K562 (cell line): ENCODE measurements around the gene CHCHD1. TPM values are rescaled to one million over a fixed set of nuclear protein-coding genes. Genes with fewer than 3 reads are reported as not detected.

ENCODE experiments used
- ATAC-seq: fragments of 200-7000 bp; cut with Tn5 transposase; 3 replicates; pipeline ENCODE4 v1.9.1; 2020; ENCODE audit warnings: moderate library complexity
- BruUV-seq: library from RNA; stranded (reverse); fragments of 400-500 nt; replicated peaks from 2 replicates; lab custom pipeline; 2021; lab: Mats Ljungman, UMichigan
- CTCF ChIA-PET: fragments of 300-600 bp; formaldehyde crosslinking; extraction: SDS; loops from one replicate; lab custom pipeline; 2021; ENCODE audit warnings: low intra/inter-chr PET ratio; lab: Yijun Ruan, JAX
- POLR2A ChIA-PET: fragments of 300-600, 350-650 bp; sonication (Branson Sonifier 250); formaldehyde crosslinking; extraction: SDS; loops from one replicate; lab custom pipeline; 2021; ENCODE audit warnings: antibody characterized with exemption, inconsistent platforms; lab: Yijun Ruan, JAX
- DNase-seq, 4 experiments: peaks; one replicate each; pipeline versions ENCODE4 v3.0.0 to v3.0.0-alpha.2; 2011 to 2018; ENCODE audit warnings: low spot score in 3 of 4, mixed read lengths in 3 of 4; ENCODE audit errors: extremely low read depth in 1 of 4
- FAIRE-seq: peaks from 2 replicates; lab custom pipeline; 2011; peaks lifted over from hg19 to GRCh38; lab: Jason Lieb, UNC
- H2AFZ ChIP-seq: 2 replicates; pipeline ENCODE4 v1.6.0; 2011; ENCODE audit warnings: low read depth, low read length, control low read depth, inconsistent platforms
- H3K27ac ChIP-seq: fragments of 200-600 bp; 3 replicates; pipeline ENCODE4 v1.8.0; 2011; ENCODE audit warnings: low read depth, mild to moderate bottlenecking, control low read depth, inconsistent platforms, low read length, moderate library complexity, mixed read lengths; ENCODE audit errors: extremely low read depth
- H3K27me3 ChIP-seq, 2 experiments: fragments of 300-600 bp in 1 of 2; 2 replicates in 1 of 2; 3 replicates in 1 of 2; pipeline versions ENCODE4 v1.6.0 to v1.8.0; 2011; ENCODE audit warnings: inconsistent platforms in 2 of 2, low read length in 2 of 2, mild to moderate bottlenecking in 1 of 2, mixed read lengths in 1 of 2, moderate library complexity in 1 of 2; ENCODE audit not compliant: control insufficient read depth in 2 of 2, insufficient read depth in 2 of 2
- H3K36me3 ChIP-seq: fragments of 300-600 bp; 3 replicates; pipeline ENCODE4 v1.8.0; 2011; ENCODE audit warnings: mild to moderate bottlenecking, low read length, inconsistent platforms; ENCODE audit not compliant: control insufficient read depth, insufficient read depth
- H3K4me1 ChIP-seq, 2 experiments: fragments of 200-600 bp in 1 of 2; replicated peaks in 1 of 2; 2 replicates in 1 of 2; 3 replicates in 1 of 2; pipeline versions ENCODE4 v1.5.1 to v1.8.0; 2011; ENCODE audit warnings: inconsistent platforms in 2 of 2, low read length in 2 of 2, mild to moderate bottlenecking in 1 of 2, mixed read lengths in 1 of 2, moderate library complexity in 1 of 2; ENCODE audit not compliant: control insufficient read depth in 2 of 2, insufficient read depth in 2 of 2
- H3K4me2 ChIP-seq: 2 replicates; pipeline ENCODE4 v1.6.1; 2011; ENCODE audit warnings: low read length, control low read depth, inconsistent platforms, mixed read lengths; ENCODE audit not compliant: insufficient read depth
- H3K4me3 ChIP-seq: fragments of 200-600 bp; sonication (generic), shearing (Covaris generic); 2 replicates; pipeline ENCODE4 v1.5.1; 2016; ENCODE audit warnings: control low read depth, inconsistent platforms
- H3K79me2 ChIP-seq: fragments of 200-600 bp; 3 replicates; pipeline ENCODE4 v1.8.0; 2011; ENCODE audit warnings: low read length, inconsistent platforms; ENCODE audit not compliant: control insufficient read depth, insufficient read depth
- H3K9ac ChIP-seq, 2 experiments: 2 replicates each; pipeline versions ENCODE4 v1.6.0 to v1.6.1; 2011; ENCODE audit warnings: low read depth in 2 of 2, low read length in 2 of 2, control low read depth in 1 of 2, inconsistent platforms in 1 of 2, mild to moderate bottlenecking in 1 of 2, mixed read lengths in 1 of 2; ENCODE audit not compliant: insufficient read depth in 1 of 2
- H3K9me1 ChIP-seq: one replicate; pipeline ENCODE4 v1.6.0; 2011; ENCODE audit warnings: inconsistent platforms, mild to moderate bottlenecking, low read length, moderate library complexity; ENCODE audit not compliant: control insufficient read depth, insufficient read depth
- H3K9me3 ChIP-seq: replicated peaks from 2 replicates; pipeline ENCODE4 v1.5.1; 2011; ENCODE audit warnings: low read depth, low read length, inconsistent platforms; ENCODE audit not compliant: control insufficient read depth, insufficient read depth
- H4K20me1 ChIP-seq: replicated peaks from 2 replicates; pipeline ENCODE4 v1.6.1; 2011; ENCODE audit warnings: low read length, inconsistent platforms, mixed read lengths; ENCODE audit not compliant: control insufficient read depth, insufficient read depth
- CEBPB ChIP-seq: fragments of 450-650 bp; IDR thresholded peaks from 2 replicates; pipeline ENCODE4 v1.6.1; 2016; ENCODE audit warnings: missing genetic modification characterization, missing compliant biosample characterization
- EZH2 ChIP-seq: IDR thresholded peaks from 2 replicates; pipeline ENCODE4 v1.6.1; 2012; ENCODE audit warnings: low read depth, mild to moderate bottlenecking, inconsistent platforms, low read length, borderline replicate concordance
- FOXA3 ChIP-seq, 2 experiments: fragments of 450-650 bp in 1 of 2; sonication (generic) in 1 of 2; formaldehyde crosslinking; IDR thresholded peaks in 1 of 2; conservative IDR thresholded peaks in 1 of 2; 2 replicates each; pipeline versions ENCODE4 v1.4.0 to v1.8.0; 2020 to 2022; ENCODE audit warnings: mild to moderate bottlenecking in 2 of 2, missing genetic modification reagents in 1 of 2
- GABPA ChIP-seq: fragments of 200-800 bp; sonication (Bioruptor generic); conservative IDR thresholded peaks from 2 replicates; pipeline ENCODE4 v1.6.1; 2016; ENCODE audit warnings: low read depth, missing genetic modification characterization, missing compliant biosample characterization
- HDAC8 ChIP-seq: fragments of 450-650 bp; IDR thresholded peaks from 2 replicates; pipeline ENCODE4 v1.6.1; 2016; ENCODE audit warnings: mild to moderate bottlenecking, missing genetic modification characterization, moderate library complexity, missing compliant biosample characterization
- HMG20B ChIP-seq: fragments of 250-450 bp; sonication (Bioruptor Pico); IDR thresholded peaks from 2 replicates; pipeline ENCODE4 v1.5.0; 2021; ENCODE audit warnings: mild to moderate bottlenecking
- HSF4 ChIP-seq: fragments of 250-450 bp; sonication (Bioruptor Pico); IDR thresholded peaks from 2 replicates; pipeline ENCODE4 v2.1.2; 2022; ENCODE audit warnings: mild to moderate bottlenecking, moderate library complexity, borderline replicate concordance
- MEF2D ChIP-seq: conservative IDR thresholded peaks from 2 replicates; pipeline ENCODE4 v1.6.1; 2016; ENCODE audit warnings: low read depth, missing genetic modification characterization, missing compliant biosample characterization
- NCOA2 ChIP-seq, 2 experiments: fragments of 450-650 bp; IDR thresholded peaks; 2 replicates each; pipeline ENCODE4 v1.6.1; 2018; ENCODE audit warnings: mild to moderate bottlenecking in 2 of 2, moderate library complexity in 1 of 2; ENCODE audit not compliant: partially characterized antibody in 2 of 2
- NR0B1 ChIP-seq: fragments of 450-650 bp; IDR thresholded peaks from one replicate; pipeline ENCODE4 v1.6.1; 2018; ENCODE audit warnings: mild to moderate bottlenecking, moderate library complexity; ENCODE audit not compliant: partially characterized antibody
- PCBP1 ChIP-seq: fragments of 200-400 bp; formaldehyde crosslinking; IDR thresholded peaks from 2 replicates; pipeline ENCODE4 v1.6.1; 2018; ENCODE audit warnings: mild to moderate bottlenecking, low read depth, low read length; ENCODE audit not compliant: poor library complexity, severe bottlenecking
- TRIM28 ChIP-seq: fragments of 450-650 bp; IDR thresholded peaks from 2 replicates; pipeline ENCODE4 v1.6.1; 2017
- ZFP36 ChIP-seq: fragments of 150-350 bp; IDR thresholded peaks from 2 replicates; pipeline ENCODE4 v1.6.1; 2018; ENCODE audit warnings: low read length, low read depth; ENCODE audit not compliant: partially characterized antibody
- ZNF384 ChIP-seq: IDR thresholded peaks from 2 replicates; pipeline ENCODE4 v1.6.1; 2012; ENCODE audit warnings: low read depth, low read length, improper control_type of control experiment
- ZNF41 ChIP-seq: fragments of 250-450 bp; sonication (Bioruptor Pico); conservative IDR thresholded peaks from 2 replicates; pipeline ENCODE4 v1.4.0; 2020; ENCODE audit warnings: mild to moderate bottlenecking
- ZNF583 ChIP-seq: fragments of 250-450 bp; sonication (Bioruptor Pico); IDR thresholded peaks from 2 replicates; pipeline ENCODE4 v1.4.0; 2020
- WGBS: fragments of 100-300 bp; shearing (Covaris generic); methylation state at CpG from one replicate; pipeline ENCODE4 v1.1.6; 2016; ENCODE audit warnings: low coverage, mixed read lengths; ENCODE audit not compliant: insufficient coverage; ENCODE audit errors: missing lambda C conversion rate; 5-methylcytosine and 5-hydroxymethylcytosine counted together
- in situ Hi-C: fragments of 300-500 bp; cut with MboI; formaldehyde crosslinking; loops from 4 replicates; pipeline ENCODE4 v1.15.0; 2018; ENCODE audit warnings: inconsistent platforms, mixed read lengths
- intact Hi-C: fragments of 100-400 bp; cut with micrococcal nuclease; formaldehyde crosslinking; loops from 2 replicates; pipeline ENCODE4 v1.14.2; 2022
- polyA plus RNA-seq, 8 experiments: library from polyadenylated mRNA; depleted of rRNA in 4 of 8; stranded (reverse) in 5 of 8; unstranded in 3 of 8; fragments of >200 nt; fragmentation: Nextera tagmentation in 2 of 8; fragmentation: Illumina TruSeq in 1 of 8; extraction: Ambion mirVana in 2 of 8; extraction: Trizol in 1 of 8; gene quantifications; 2 replicates each; pipeline versions ENCODE4 v1.2.1 to v1.2.3, GENCODE V29; 2011 to 2014; ENCODE audit warnings: inconsistent platforms in 1 of 8, missing spikeins in 1 of 8
- total RNA-seq, 7 experiments: library from RNA; depleted of rRNA in 6 of 7; stranded (reverse); fragments of >200 nt in 6 of 7; fragmentation: Illumina TruSeq in 2 of 7; extraction: Trizol in 2 of 7; gene quantifications; 2 replicates each; pipeline versions ENCODE4 v1.2.1 to v1.2.3, GENCODE V29; 2011 to 2021; ENCODE audit warnings: low replicate concordance in 1 of 7
- TF ChIP-seq, protein P1 (sequence below): fragments of 450-650 bp; formaldehyde crosslinking; IDR thresholded peaks from 2 replicates; pipeline ENCODE4 v1.4.0; 2020; ENCODE audit warnings: mild to moderate bottlenecking
- TF ChIP-seq, protein P2 (sequence below): fragments of 200-400 bp; formaldehyde crosslinking; IDR thresholded peaks from 2 replicates; pipeline ENCODE4 v1.6.1; 2017; ENCODE audit warnings: mild to moderate bottlenecking, low read depth, low read length, moderate library complexity
- TF ChIP-seq, protein P3 (sequence below): fragments of 250-450 bp; sonication (Bioruptor Pico); IDR thresholded peaks from 2 replicates; pipeline ENCODE4 v1.9.0; 2021; ENCODE audit warnings: mild to moderate bottlenecking

CHCHD1 gene
- total and polyA plus RNA-seq, 9 of the 15 experiments (the other 6 are each of a cell fraction or from before 2014, with no cell fraction given) = 52.9 to 126 (median 83.4) TPM

DNA sequence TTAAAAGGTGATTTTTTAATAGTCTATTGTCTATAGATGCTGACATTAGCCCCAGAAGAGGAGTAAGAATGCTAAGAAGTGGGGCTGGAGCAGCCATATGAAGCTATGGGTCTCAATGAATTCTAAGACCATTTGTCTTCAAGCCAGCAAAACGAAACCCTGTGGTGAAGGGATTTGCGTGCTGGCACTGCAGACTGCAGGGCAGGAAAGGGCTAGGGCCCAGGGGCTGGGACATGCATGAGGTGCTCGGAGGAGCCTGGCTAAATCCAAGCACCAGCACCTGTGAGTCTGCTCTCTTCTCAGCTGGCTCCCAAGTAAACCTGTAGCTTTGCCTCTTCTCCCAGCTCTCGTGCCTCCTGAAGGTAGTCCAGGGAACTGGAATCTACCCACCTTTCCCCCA, 30.8 kb downstream of the CHCHD1 start (continued):
- TF ChIP-seq NR0B1 (no peak), HDAC8 (tag) (no peak), GABPA (tag) (no peak), HMG20B (no peak), MEF2D (tag) (no peak), HSF4 (no peak)

GRCh38 chr10:73813333-73813732, 31.5 kb downstream of the CHCHD1 start:
- FAIRE-seq (no peak), DNase-seq (no peak), ATAC-seq (no peak)
- no peak overlapping the region for H2AFZ ChIP-seq
- no peak overlapping the region for H3K4me3 ChIP-seq
- intact Hi-C loops (no loop called here), in situ Hi-C loops (no loop called here)
- no peak overlapping the region for H3K4me2 ChIP-seq
- CTCF ChIA-PET = no interaction called here
- no peak overlapping the region for H3K9ac ChIP-seq
- no peaks in the 10 kb centered on the region for H3K27me3 ChIP-seq
- H4K20me1 ChIP-seq = no peaks in the 10 kb centered on the region
- no TSS peak for BruUV-seq
- H3K9me3 ChIP-seq = no peaks in the 10 kb centered on the region
- H3K27ac ChIP-seq = no peak overlapping the region
- 71% methylated on average over 7 of the region's 7 CpGs for WGBS
- peaks cover 36% of the 10 kb centered on the region; the same call in 1 of the 3 replicates for H3K36me3 ChIP-seq
- H3K4me1 ChIP-seq = peaks cover 53 to 56% of the 10 kb centered on the region in 2 experiments
- no peaks in the 10 kb centered on the region for H3K9me1 ChIP-seq
- POLR2A ChIA-PET = interaction anchor here (2.7 kb wide), 1 partner anchor 9 kb away, joined by 8 read pairs; no protein-coding TSS in a partner anchor
- peaks cover 13% of the 10 kb centered on the region for H3K79me2 ChIP-seq
- TF ChIP-seq ZNF384 (no peak), FOXA3 (CRISPR knock-in tag; conservative IDR thresholded peaks at IDR 0.05 in 1 of 2, IDR thresholded peaks at IDR 0.05 in 1 of 2) (no peak), ZNF41 (CRISPR knock-in tag) (no peak), ZFP36 (no peak), ZNF583 (CRISPR knock-in tag) (no peak), TRIM28 (no peak), NCOA2 (IDR thresholded peaks at IDR 0.05; ENCODE audit: partially characterized antibody in 2 of 2) (no peak), CEBPB (tag) (no peak), EZH2 (no peak), PCBP1 (no peak)
- TF ChIP-seq, protein P1, sequence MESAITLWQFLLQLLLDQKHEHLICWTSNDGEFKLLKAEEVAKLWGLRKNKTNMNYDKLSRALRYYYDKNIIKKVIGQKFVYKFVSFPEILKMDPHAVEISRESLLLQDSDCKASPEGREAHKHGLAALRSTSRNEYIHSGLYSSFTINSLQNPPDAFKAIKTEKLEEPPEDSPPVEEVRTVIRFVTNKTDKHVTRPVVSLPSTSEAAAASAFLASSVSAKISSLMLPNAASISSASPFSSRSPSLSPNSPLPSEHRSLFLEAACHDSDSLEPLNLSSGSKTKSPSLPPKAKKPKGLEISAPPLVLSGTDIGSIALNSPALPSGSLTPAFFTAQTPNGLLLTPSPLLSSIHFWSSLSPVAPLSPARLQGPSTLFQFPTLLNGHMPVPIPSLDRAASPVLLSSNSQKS (CRISPR knock-in tag) = no peak
- TF ChIP-seq, protein P2, sequence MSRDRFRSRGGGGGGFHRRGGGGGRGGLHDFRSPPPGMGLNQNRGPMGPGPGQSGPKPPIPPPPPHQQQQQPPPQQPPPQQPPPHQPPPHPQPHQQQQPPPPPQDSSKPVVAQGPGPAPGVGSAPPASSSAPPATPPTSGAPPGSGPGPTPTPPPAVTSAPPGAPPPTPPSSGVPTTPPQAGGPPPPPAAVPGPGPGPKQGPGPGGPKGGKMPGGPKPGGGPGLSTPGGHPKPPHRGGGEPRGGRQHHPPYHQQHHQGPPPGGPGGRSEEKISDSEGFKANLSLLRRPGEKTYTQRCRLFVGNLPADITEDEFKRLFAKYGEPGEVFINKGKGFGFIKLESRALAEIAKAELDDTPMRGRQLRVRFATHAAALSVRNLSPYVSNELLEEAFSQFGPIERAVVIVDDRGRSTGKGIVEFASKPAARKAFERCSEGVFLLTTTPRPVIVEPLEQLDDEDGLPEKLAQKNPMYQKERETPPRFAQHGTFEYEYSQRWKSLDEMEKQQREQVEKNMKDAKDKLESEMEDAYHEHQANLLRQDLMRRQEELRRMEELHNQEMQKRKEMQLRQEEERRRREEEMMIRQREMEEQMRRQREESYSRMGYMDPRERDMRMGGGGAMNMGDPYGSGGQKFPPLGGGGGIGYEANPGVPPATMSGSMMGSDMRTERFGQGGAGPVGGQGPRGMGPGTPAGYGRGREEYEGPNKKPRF = no peak
- TF ChIP-seq, protein P3, sequence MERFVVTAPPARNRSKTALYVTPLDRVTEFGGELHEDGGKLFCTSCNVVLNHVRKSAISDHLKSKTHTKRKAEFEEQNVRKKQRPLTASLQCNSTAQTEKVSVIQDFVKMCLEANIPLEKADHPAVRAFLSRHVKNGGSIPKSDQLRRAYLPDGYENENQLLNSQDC (CRISPR knock-in tag) = no peak
